Endothelial cell of coronary artery (primary cell): ENCODE measurements around the gene PPP1R3A. TPM values are rescaled to one million over a fixed set of nuclear protein-coding genes. Genes with fewer than 3 reads are reported as not detected.

Experiments used
- total RNA-seq: library from RNA; depleted of rRNA; stranded (reverse); fragments of >200 nt; gene quantifications from 2 replicates; pipeline ENCODE4 v1.2.3, GENCODE V29; 2014

PPP1R3A gene
- total RNA-seq: not detected in 2 replicates

GRCh38 chr7:113918946-113919345 is at the start of gene PPP1R3A:
Gene PPP1R3A, minus strand, starts transcription at chr7:113919009. Its CDS starts 13 bp downstream, at chr7:113918996.

